Activated naive CD8-positive, alpha-beta T cell treated with anti-CD3 and anti-CD28 coated beads, Interleukin-2, amount 50 U/mL, for 16 hours (primary cell): ENCODE measurements around the gene SLC25A47.
"Not testable (repeated sequence)": the region's sequence is repeated elsewhere in the genome, so short reads cannot be mapped to it uniquely, and the experiment has no call there.

Experiments
- DNase-seq: peaks from one replicate; pipeline ENCODE4 v3.0.0-alpha.2; 2020; ENCODE audit warnings: low read depth, low spot score

Gene SLC25A47

GRCh38 chr14:100325231-100325632, 2.1 kb downstream of the SLC25A47 start:
- DNase-seq = no peak

GRCh38 chr14:100325958-100326357, 2.8 kb downstream of the SLC25A47 start:
- DNase-seq = no peak

- DNase-seq = no peak
Measured at GRCh38 chr14:100327128-100327527, 4.0 kb downstream of the SLC25A47 start.

GRCh38 chr14:100328495-100329163, 5.5 kb downstream of the SLC25A47 start:
- no peak for DNase-seq

GRCh38 chr14:100329233-100330006, 6.3 kb downstream of the SLC25A47 start:
- no peak for DNase-seq

GRCh38 chr14:100330007-100330344, 6.8 kb downstream of the SLC25A47 start:
- DNase-seq = no peak

GRCh38 chr14:100330388-100330931, 7.3 kb downstream of the SLC25A47 start:
- DNase-seq = no peak

GRCh38 chr14:100332071-100332639, 9.0 kb downstream of the SLC25A47 start:
- DNase-seq = no peak

- DNase-seq = no peak
Measured at GRCh38 chr14:100332797-100333196, 9.7 kb downstream of the SLC25A47 start.

GRCh38 chr14:100333311-100333710, 10.2 kb downstream of the SLC25A47 start:
- no peak for DNase-seq

GRCh38 chr14:100333827-100334226, 10.7 kb downstream of the SLC25A47 start:
- DNase-seq = no peak

- no peak for DNase-seq
Measured at GRCh38 chr14:100334904-100335303, 11.8 kb downstream of the SLC25A47 start.

- DNase-seq = no peak
Measured at GRCh38 chr14:100336618-100337530, 13.7 kb downstream of the SLC25A47 start.

- DNase-seq = no peak
Measured at GRCh38 chr14:100339766-100340422, 16.8 kb downstream of the SLC25A47 start.

- DNase-seq = no peak
Measured at GRCh38 chr14:100340423-100340813, 17.3 kb downstream of the SLC25A47 start.

- no peak for DNase-seq
Measured at GRCh38 chr14:100341301-100342031, 18.3 kb downstream of the SLC25A47 start.

- no peak for DNase-seq
Measured at GRCh38 chr14:100342195-100342594, 19.1 kb downstream of the SLC25A47 start.

- not testable (repeated sequence) for DNase-seq
Measured at GRCh38 chr14:100342826-100343225, 19.7 kb downstream of the SLC25A47 start.

- DNase-seq = not testable (repeated sequence)
Measured at GRCh38 chr14:100344657-100345056, 21.5 kb downstream of the SLC25A47 start.

GRCh38 chr14:100345711-100346110, 22.6 kb downstream of the SLC25A47 start:
- no peak for DNase-seq
